ENCODE results near the gene KIF1A.
"Not testable (repeated sequence)": the region's sequence is repeated elsewhere in the genome, so short reads cannot be mapped to it uniquely, and the experiment has no call there.

Gene KIF1A

GRCh38 chr2:240786355-240786841 is 33.6 kb downstream of the KIF1A start:
- DNase-seq = no peak

DNA sequence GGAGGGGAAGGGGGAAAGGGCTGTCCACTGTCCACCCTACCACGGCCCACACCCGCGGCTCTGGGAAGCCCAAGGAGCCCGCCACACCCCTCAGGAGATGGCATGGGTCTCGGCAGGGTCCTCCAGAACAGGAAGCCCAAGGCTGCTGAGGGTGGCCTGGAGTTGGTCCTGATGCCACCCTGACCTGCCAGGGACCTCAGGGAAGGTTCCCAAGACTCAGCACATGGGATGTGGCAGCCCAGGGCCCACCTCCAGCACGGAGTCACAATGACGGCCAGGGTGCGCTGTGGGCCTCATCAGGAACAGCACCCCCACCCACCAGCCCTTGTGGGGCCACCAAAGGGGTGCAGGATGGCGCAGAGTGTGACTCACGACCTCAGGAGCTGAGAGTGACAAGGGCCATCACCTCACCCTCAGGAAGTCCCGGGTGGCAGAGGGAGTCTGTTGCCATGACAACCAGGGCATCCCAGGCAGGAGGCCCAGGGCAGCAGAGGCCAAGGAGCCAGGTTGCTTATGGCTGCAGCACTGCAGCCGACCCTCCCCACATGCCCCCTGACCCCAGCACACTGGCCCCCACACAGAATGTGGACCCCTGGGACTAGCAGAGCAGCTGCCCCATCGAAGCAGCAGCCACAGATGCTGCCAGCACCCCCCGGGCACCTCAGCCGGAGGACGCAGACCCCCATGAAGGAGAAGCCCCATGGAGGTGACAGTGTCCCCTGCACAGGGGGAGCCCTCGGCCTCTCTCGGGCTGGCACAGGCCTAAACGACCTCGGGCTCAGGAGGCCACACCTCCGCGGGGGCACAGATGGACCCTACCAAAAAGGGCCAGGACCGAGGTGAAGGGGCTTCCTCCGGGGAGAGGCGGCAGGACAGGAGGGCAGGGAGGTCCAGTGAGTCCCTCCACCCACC is 34.3 kb downstream of the KIF1A start:
- no peak for DNase-seq

GRCh38 chr2:240784629-240785423 is 35.2 kb downstream of the KIF1A start:
- no peak for DNase-seq

DNA sequence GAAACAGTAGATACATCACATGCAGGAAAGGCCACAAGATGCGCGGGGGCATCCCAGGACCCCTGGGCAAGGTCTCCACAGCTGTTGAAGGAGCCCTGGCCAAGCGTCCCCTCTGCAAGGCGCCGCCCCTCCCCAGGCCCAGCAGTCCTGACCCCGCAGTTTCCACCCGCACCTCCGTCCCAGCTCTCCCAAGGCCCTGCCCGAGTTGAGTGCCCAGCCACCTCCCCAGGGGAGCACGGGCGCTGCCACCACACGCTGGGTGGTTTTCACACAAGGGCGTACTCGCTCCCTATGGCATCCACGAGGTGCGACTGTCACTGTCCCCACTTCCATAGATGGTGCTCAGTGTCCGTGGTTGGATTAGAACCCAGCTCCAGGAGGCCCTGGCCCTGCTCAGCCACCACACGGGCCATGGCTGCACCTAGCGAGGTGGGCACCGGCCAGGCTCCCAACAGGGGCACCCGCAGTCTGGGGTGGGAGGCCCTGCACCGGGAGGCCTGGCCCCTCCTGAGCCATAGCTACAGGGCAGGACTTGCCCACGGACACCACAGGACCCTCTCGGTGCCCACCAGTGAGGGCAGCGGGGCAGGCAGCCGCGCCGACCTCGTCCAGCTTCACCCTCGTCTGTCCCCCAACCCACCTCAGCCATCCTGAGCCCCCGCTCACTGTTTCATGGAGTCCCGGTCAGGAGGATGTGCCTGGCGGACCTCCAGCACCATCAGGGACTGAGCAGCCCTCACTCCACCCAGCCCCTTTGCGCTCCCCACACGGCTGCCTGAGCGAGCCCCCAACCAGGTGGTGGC is 36.0 kb downstream of the KIF1A start:
- DNase-seq = no peak

DNA sequence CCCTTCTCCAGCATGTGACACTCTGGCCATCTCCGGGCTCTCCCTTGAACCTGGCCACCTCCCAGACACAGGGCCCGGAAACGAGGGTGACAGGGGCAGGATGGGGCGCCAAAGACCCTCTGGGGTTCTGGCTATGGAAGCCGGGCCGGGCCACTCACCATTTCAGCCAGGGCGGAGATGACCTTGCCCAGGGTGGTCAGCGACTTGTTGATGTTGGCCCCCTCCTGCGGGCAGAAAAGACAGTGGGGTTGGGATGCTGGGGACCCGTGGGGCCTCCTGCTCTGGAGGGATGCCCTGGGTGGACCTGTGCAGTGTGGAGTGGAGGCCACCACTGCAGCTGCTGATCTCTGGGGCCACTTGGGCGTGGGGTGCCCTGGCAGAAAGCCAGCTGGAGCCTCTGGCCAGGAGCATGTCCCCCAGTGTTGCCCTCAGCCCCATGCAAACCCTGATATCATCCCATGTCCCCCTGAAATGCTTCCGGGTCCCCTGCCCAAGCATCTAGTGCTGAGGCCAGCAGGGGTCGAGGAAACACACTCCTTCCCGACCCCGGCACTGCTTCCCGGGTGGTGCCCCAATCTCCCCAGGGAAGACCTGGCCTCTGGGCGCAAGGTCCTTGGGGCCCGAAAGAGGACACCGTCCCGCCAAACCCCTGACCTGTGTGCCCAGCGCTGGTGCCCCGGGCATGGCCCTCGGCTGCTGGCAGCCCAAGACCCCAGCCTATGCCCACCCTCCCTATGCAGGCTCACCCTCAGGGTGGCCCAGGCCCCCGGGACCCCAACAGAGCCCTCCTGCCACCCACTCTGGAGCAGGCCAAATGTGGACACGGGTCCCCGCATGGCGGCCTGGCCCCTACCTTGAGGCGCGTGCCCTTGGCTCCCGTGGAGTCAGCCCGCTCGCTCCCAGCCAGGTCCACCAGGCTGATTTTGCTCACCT is 36.9 kb downstream of the KIF1A start:
- DNase-seq = no peak

GRCh38 chr2:240782221-240782885 is 37.7 kb downstream of the KIF1A start:
- peak in 1 of 2 experiments; percentile 10 for DNase-seq

- DNase-seq = no peak
Observed at GRCh38 chr2:240781471-240782220, 38.4 kb downstream of the KIF1A start.

DNA sequence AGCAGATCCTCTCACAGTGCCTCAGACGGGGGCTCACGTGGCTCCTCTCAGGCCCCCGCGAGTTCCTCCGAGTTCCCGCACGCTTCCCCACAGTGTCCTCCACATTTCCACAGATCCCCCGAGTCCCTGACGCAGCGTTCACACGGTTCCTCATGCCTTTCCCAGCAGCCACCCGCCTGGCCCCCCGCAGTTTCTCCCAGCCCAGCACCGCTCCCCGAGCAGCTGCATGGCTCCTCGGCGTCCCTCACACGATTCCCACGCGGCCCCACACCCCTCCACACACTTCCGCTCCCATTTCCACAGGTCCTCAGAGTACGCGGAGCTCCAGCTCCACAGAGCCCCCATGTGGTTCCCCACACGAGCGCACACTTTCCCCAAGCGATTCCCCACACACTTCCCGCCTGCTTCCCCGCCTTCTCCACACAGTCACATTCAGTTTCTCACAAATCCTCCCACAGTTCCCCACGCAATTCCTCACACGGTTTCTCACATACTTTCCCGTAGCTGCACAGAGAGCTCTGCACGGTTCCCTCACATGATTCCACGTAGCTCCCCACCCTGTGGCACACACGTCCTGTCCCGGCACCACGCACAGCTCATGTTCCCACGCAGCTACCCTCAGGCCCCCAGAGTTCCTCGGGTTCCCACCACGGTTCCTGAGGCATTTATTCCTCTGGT is 39.9 kb downstream of the KIF1A start:
- DNase-seq = no peak

GRCh38 chr2:240779250-240779832 is 40.7 kb downstream of the KIF1A start:
- DNase-seq = not testable (repeated sequence)

GRCh38 chr2:240778426-240778825 is 41.6 kb downstream of the KIF1A start:
- DNase-seq = no peak

DNA sequence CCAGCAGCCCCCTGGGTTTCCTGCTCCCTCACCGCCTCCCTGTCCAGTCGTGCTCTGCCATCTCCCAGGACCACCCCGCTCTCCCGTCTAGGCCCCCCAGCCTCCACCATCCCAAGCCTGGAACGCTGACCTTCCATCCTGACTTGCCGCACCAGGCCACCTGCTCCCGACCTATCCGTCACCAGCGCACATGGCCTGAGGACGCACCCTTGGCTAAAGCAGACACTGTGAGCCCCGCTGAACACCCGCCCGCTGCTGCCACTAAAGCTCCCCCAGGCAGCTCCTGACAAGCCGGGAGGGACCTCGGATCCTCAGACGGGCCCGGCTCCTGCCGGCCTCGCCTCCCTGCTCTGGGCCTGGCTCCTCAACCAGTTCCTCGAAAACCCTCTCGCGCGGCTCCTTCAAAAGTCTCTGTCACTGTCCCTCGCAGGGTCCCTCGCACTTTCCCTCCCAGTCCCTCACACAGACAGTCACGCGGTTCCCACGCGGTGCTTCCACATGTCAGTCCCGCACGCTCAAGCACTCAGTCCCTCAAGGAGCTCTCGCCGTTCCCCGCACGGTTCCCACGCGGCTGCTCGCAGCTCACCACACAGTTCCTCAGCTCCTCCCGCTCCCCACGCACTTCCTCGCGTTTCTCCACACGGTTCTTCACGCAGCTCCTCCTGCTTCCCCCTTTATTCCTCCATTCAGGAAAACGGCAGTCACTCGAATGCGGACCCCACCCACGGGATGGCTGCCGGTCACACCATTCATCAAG is 42.4 kb downstream of the KIF1A start:
- no peak for DNase-seq

DNA sequence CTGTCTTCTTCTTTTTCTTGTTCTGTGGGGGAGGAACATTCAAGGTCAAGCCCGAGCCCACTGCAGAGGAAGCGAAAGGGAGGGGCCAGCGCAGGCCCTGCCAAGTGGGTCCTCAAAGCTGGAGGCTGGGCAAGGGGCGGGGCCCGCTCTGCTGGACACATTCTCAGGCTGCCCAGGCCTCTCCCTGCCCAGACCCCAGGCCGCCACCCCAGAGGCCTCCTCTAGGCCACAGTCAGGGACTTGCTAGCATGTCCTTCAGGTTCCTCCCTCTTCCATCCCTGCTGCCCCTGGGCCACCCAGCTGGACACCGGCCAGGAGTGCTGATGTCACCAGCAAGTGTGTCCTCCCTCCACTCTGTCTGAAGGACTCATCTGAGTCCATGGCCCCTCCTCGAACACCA is 44.1 kb downstream of the KIF1A start:
- DNase-seq = no peak

GRCh38 chr2:240774856-240775255 is 45.2 kb downstream of the KIF1A start:
- no peak for DNase-seq

GRCh38 chr2:240769096-240769495 is 50.9 kb downstream of the KIF1A start:
- DNase-seq = no peak

- no peak for DNase-seq
Observed at GRCh38 chr2:240768216-240768615, 51.8 kb downstream of the KIF1A start.

- DNase-seq = no peak
Observed at GRCh38 chr2:240767341-240767740, 52.7 kb downstream of the KIF1A start.

- no peak for DNase-seq
Observed at GRCh38 chr2:240766072-240766471, 53.9 kb downstream of the KIF1A start.

- no peak for DNase-seq
Observed at GRCh38 chr2:240765007-240765406, 55.0 kb downstream of the KIF1A start.

DNA sequence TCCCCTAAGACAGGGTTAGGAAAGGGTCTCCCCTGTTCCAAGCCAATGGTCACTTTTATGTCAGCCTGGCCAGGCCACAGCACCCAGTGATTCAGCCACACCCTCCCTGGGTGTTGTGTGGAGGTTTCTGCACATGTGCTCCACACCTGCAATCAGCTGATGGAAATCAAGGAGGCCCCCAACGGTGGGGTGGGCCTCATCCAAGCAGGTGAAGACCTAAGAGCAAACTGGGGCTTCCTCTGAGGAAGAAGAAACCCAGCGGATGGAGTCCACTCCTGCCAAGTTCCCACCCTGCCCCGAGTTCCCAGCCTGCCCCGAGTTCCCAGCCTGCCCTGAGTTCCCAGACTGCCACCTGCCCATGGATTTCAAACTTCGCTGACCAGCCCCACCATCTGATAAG is 55.4 kb downstream of the KIF1A start:
- DNase-seq = no peak

Data from Kasumi-1 (cell line).